ENCODE results near the gene CYP2A6.
"Not testable (repeated sequence)": the region's sequence is repeated elsewhere in the genome, so short reads cannot be mapped to it uniquely, and the experiment has no call there.

- TF ChIP-seq CTCF (IDR thresholded peaks at IDR 0.05) = peak in 1 of 3 experiments; percentile 21
- TF ChIP-seq POLR2A (IDR thresholded peaks at IDR 0.05) = not testable (repeated sequence)
Observed at GRCh38 chr19:40810649-40811408, 39.4 kb downstream of the CYP2A6 start.

Measured in testis (tissue), 2 donors.